Suppressor macrophage treated with lipopolysaccharide for 1 hour (primary cell): ENCODE data around the gene TYW3.
"Not testable (repeated sequence)": the region's sequence is repeated elsewhere in the genome, so short reads cannot be mapped to it uniquely, and the experiment has no call there.

Experiments used
- DNase-seq, 3 donors: peaks; one replicate each; pipeline ENCODE4 v3.0.0-alpha.2; 2020 to 2022

Gene TYW3

GRCh38 chr1:74731399-74732052 lies 1.4 kb upstream of the TYW3 start:
- DNase-seq = no peak

GRCh38 chr1:74732071-74732946 lies 643 bp upstream of the TYW3 start:
- DNase-seq = peak in 1 of 3 donors; percentile 8

- peak; percentile 78 to 82 (median 80) for DNase-seq
Observed at GRCh38 chr1:74733604-74734484, 892 bp downstream of the TYW3 start.

GRCh38 chr1:74737333-74737732 lies 4.4 kb downstream of the TYW3 start:
- DNase-seq = no peak

- not testable (repeated sequence) for DNase-seq
Observed at GRCh38 chr1:74740307-74740980, 7.5 kb downstream of the TYW3 start.

GRCh38 chr1:74745247-74745646 lies 12.3 kb downstream of the TYW3 start:
- not testable (repeated sequence) for DNase-seq

- no peak for DNase-seq
Observed at GRCh38 chr1:74748960-74749359, 16.0 kb downstream of the TYW3 start.

- no peak for DNase-seq
Observed at GRCh38 chr1:74753104-74753503, 20.2 kb downstream of the TYW3 start.

GRCh38 chr1:74755475-74755874 lies 22.5 kb downstream of the TYW3 start:
- no peak for DNase-seq

- DNase-seq = not testable (repeated sequence)
Observed at GRCh38 chr1:74756650-74757049, 23.7 kb downstream of the TYW3 start.

- no peak for DNase-seq
Observed at GRCh38 chr1:74763807-74764206, 30.9 kb downstream of the TYW3 start.

- DNase-seq = no peak
Observed at GRCh38 chr1:74766579-74766978, 33.6 kb downstream of the TYW3 start.

GRCh38 chr1:74767490-74767889 lies 34.5 kb downstream of the TYW3 start:
- peak in 2 of 3 donors; percentile 10 to 28 for DNase-seq

GRCh38 chr1:74771913-74772515 lies 39.1 kb downstream of the TYW3 start:
- DNase-seq = peak; percentile 63 to 69 (median 67)

- peak in 2 of 3 donors; percentile 8 to 18 for DNase-seq
Observed at GRCh38 chr1:74772945-74773344, 40.0 kb downstream of the TYW3 start.

- no peak for DNase-seq
Observed at GRCh38 chr1:74773582-74773981, 40.6 kb downstream of the TYW3 start.

GRCh38 chr1:74775735-74776134 lies 42.8 kb downstream of the TYW3 start:
- DNase-seq = no peak

GRCh38 chr1:74777525-74777924 lies 44.6 kb downstream of the TYW3 start:
- DNase-seq = no peak

GRCh38 chr1:74779750-74780149 lies 46.8 kb downstream of the TYW3 start:
- DNase-seq = no peak

- no peak for DNase-seq
Observed at GRCh38 chr1:74780594-74780993, 47.6 kb downstream of the TYW3 start.

- DNase-seq = no peak
Observed at GRCh38 chr1:74785944-74786343, 53.0 kb downstream of the TYW3 start.

- DNase-seq = no peak
Observed at GRCh38 chr1:74790453-74790852, 57.5 kb downstream of the TYW3 start.
